ENCODE measurements around the gene CAMSAP3. TPM values are rescaled to one million over a fixed set of nuclear protein-coding genes. Genes with fewer than 3 reads are reported as not detected.

The CAMSAP3 gene
- total RNA-seq, 1 donor from 2014 or later: 26.5 TPM

DNA sequence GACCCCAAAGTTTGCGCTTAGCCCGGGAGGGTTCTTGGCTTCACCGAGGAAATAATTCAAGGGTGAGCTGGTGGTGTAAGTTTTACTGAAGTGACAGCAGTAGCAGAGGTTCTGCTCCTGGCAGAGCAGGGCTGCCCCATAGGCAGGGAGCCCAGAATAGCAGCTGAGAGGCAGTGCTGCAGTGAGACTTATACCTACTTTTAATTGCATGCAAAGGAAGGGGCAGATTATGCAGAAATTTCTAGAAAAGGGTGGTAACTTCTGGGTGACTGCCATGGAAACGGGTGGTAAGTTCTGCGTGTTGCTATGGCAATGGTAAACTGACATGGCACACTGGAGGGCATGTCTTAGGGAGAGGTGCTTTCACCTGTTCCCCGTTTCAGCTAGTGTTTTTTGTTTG, 17.5 kb upstream of the CAMSAP3 start:
- no peak for DNase-seq (ENCODE audit: low spot score in 2 of 2, unreplicated experiment in 2 of 2)
- H3K36me3 Mint-ChIP-seq: no peaks in the 10 kb centered on the region
- H3K9me3 Mint-ChIP-seq: no peaks in the 10 kb centered on the region
- H3K4me1 Mint-ChIP-seq: no peaks in the 10 kb centered on the region
- peaks cover 60% of the 10 kb centered on the region for H3K27me3 Mint-ChIP-seq (ENCODE audit: low read depth)
- TF ChIP-seq, protein P1, sequence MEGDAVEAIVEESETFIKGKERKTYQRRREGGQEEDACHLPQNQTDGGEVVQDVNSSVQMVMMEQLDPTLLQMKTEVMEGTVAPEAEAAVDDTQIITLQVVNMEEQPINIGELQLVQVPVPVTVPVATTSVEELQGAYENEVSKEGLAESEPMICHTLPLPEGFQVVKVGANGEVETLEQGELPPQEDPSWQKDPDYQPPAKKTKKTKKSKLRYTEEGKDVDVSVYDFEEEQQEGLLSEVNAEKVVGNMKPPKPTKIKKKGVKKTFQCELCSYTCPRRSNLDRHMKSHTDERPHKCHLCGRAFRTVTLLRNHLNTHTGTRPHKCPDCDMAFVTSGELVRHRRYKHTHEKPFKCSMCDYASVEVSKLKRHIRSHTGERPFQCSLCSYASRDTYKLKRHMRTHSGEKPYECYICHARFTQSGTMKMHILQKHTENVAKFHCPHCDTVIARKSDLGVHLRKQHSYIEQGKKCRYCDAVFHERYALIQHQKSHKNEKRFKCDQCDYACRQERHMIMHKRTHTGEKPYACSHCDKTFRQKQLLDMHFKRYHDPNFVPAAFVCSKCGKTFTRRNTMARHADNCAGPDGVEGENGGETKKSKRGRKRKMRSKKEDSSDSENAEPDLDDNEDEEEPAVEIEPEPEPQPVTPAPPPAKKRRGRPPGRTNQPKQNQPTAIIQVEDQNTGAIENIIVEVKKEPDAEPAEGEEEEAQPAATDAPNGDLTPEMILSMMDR (IDR thresholded peaks at IDR 0.05; ENCODE audit: unreplicated experiment): no peak
- no peak overlapping the region for H3K4me3 Mint-ChIP-seq
- H3K27ac Mint-ChIP-seq: no peak overlapping the region

DNA sequence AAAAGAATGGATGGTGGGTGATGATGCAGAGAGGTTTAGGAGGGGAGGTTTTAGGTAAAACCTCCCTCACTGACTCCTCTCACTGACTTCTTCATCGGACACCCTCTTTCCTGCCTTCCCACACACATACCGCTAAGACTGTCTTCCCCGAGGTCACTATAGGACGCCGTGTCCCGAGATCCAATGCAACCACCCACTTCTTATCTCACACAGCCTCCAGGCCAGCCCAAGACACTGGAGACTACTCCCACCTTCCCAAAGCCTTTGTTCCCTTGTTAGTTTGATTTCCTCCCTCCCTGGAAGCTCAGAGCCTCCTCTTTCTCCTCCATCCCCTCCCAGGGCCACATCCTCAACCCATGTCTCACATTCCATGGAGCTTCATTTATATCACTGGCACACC, 16.5 kb upstream of the CAMSAP3 start:
- no peaks in the 10 kb centered on the region for H3K9me3 Mint-ChIP-seq
- H3K4me3 Mint-ChIP-seq: no peak overlapping the region
- H3K27me3 Mint-ChIP-seq (ENCODE audit: low read depth): peaks cover 58% of the 10 kb centered on the region
- no peaks in the 10 kb centered on the region for H3K4me1 Mint-ChIP-seq
- H3K27ac Mint-ChIP-seq: no peak overlapping the region
- no peaks in the 10 kb centered on the region for H3K36me3 Mint-ChIP-seq
- DNase-seq (ENCODE audit: low spot score in 2 of 2, unreplicated experiment in 2 of 2): no peak
- TF ChIP-seq, protein P1 (IDR thresholded peaks at IDR 0.05; ENCODE audit: unreplicated experiment): no peak

DNA sequence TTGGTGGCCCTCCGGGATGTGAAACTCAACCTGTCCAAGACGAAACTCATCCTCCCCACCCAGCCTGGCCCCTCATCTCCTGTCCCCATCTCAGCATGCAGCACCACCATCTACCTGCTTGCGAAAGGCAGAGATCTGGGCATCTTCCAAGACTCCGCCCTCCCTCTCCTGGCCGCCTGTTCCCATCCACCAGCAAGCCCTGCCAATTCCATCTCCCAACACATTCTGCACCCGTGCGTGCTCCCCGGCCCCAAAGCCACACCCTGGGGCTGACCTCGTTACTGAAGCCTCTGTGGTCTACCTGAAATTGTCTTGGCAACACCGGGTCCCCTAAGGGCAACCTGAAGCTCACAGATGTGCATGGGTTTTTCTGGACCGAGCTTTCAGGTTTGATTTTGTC, 13.2 kb upstream of the CAMSAP3 start:
- no peak for DNase-seq (ENCODE audit: low spot score in 2 of 2, unreplicated experiment in 2 of 2)
- Mint-ChIP-seq H3K4me1 (no peaks in the 10 kb centered on the region), H3K4me3 (no peak overlapping the region), H3K9me3 (no peaks in the 10 kb centered on the region), H3K36me3 (no peaks in the 10 kb centered on the region), H3K27ac (no peak overlapping the region), H3K27me3 (ENCODE audit: low read depth) (peaks cover 51% of the 10 kb centered on the region)
- TF ChIP-seq, protein P1 (IDR thresholded peaks at IDR 0.05; ENCODE audit: unreplicated experiment): no peak

DNA sequence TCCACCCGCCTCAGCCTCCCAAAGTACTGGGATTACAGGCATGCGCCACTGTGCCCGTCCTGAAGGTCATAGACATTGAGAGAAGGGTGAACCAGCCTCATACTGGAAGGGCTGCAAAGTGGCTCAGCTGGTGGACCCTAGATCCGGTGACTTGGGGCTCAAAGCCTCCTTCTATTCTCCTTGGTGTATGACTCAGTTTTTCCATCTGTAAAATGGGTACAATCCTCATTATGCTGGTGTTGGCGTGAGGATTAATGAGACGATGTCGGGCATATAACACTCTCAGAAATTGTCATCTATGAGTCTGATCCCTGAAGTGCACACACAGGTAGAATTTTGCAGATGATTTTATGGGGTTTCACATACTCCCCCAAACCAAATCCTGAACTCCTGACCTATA, 5.8 kb upstream of the CAMSAP3 start:
- H3K9me3 Mint-ChIP-seq: no peaks in the 10 kb centered on the region
- no peak overlapping the region for H3K4me3 Mint-ChIP-seq
- no peaks in the 10 kb centered on the region for H3K36me3 Mint-ChIP-seq
- no peak for DNase-seq (ENCODE audit: low spot score in 2 of 2, unreplicated experiment in 2 of 2)
- H3K4me1 Mint-ChIP-seq: no peaks in the 10 kb centered on the region
- H3K27ac Mint-ChIP-seq: no peak overlapping the region
- TF ChIP-seq, protein P1 (IDR thresholded peaks at IDR 0.05; ENCODE audit: unreplicated experiment): no peak
- H3K27me3 Mint-ChIP-seq (ENCODE audit: low read depth): peaks cover 23% of the 10 kb centered on the region

DNA sequence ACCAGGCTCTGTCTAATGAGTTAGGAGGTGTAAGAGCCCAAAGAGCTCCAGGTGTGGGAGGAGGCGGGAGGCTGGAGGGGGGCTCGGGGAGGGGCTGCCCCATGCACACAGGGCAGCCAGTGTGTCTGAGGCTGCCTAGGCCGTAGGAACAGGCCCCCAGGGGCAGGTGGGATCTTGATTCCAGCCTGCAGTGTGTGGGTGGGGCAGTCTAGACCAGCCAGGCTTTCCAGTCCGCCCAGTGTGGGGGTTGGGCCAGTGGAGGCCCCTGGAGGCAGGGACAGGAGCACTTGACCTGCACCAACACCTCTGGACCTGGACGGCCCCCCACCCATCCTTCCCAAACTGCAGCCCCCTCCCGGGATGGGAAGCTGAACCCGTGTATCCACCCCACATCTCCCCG, 5.4 kb upstream of the CAMSAP3 start:
- Mint-ChIP-seq H3K4me1 (peaks cover 2% of the 10 kb centered on the region), H3K9me3 (no peaks in the 10 kb centered on the region), H3K27ac (no peak overlapping the region), H3K36me3 (no peaks in the 10 kb centered on the region), H3K27me3 (ENCODE audit: low read depth) (peaks cover 22% of the 10 kb centered on the region), H3K4me3 (no peak overlapping the region)
- TF ChIP-seq, protein P1 (IDR thresholded peaks at IDR 0.05; ENCODE audit: unreplicated experiment): no peak
- no peak for DNase-seq (ENCODE audit: low spot score in 2 of 2, unreplicated experiment in 2 of 2)

All from mesothelial cell of epicardium (in vitro differentiated cells).